Measurements from ENCODE around the gene C2CD4D.

The C2CD4D gene

GRCh38 chr1:151805066-151805820 is 34.4 kb downstream of the C2CD4D start, which contains the start of gene LINGO4:
Gene LINGO4 (minus strand): TSS chr1:151805419. CDS start chr1:151802704, 2,715 bp downstream.
- Histone ChIP-seq H3K27me3 (ENCODE audit: control insufficient read depth, insufficient read depth, low read length) (no peaks in the 10 kb centered on the region), H3K4me1 (ENCODE audit: control insufficient read depth, insufficient read depth, low read length) (no peaks in the 10 kb centered on the region), H3K4me3 (ENCODE audit: low read length) (no peak within 1 kb of the TSS), H3K9ac (ENCODE audit: low read length) (no peak within 1 kb of the TSS), H3K9me3 (ENCODE audit: control insufficient read depth, low read length) (no peaks in the 10 kb centered on the region), H3K36me3 (ENCODE audit: control insufficient read depth, insufficient read depth, low read length) (no peaks in the 10 kb centered on the region)

DNA sequence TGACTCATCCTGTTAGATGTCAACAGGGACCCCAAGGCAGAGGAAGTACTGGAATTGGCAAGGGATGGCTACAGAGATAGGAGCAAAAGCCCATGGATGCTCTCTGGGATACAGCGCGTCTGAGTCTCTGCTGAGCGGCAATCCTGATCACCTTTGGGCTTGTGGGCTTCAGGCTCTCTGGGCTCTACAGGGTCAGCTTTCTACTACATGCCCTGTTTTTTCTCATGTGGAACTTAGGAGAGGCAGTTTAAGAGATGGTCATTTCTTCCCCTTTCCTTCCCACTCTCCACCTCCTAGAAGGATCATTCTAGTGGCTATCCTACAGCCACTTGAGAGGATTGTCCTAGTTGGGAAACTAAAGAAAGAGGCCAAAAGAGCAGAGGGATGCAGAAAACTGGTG is 35.7 kb downstream of the C2CD4D start:
- Histone ChIP-seq H3K4me1 (ENCODE audit: control insufficient read depth, insufficient read depth, low read length) (no peaks in the 10 kb centered on the region), H3K4me3 (ENCODE audit: low read length) (no peak overlapping the region), H3K9me3 (ENCODE audit: control insufficient read depth, low read length) (no peaks in the 10 kb centered on the region), H3K9ac (ENCODE audit: low read length) (no peak overlapping the region), H3K36me3 (ENCODE audit: control insufficient read depth, insufficient read depth, low read length) (no peaks in the 10 kb centered on the region), H3K27me3 (ENCODE audit: control insufficient read depth, insufficient read depth, low read length) (no peaks in the 10 kb centered on the region)

DNA sequence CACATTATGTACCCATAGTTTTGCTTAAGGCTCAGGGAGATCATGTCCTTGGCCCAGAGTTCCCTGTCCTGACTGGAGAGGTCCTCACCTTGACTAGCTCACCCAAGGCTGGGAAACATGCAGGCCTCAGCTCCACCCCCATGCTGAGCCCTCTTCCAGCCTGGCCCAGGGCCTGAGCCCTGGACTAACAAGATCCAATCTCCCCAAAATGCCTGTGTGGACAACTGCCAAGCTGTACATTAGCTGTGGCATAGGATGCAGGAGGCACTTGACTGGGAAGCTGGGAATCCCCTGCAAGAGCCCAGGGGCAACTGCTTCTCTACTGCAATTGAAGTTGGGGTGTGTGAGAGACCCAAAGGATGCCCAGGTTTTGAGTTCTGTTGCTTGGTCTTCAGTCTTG is 36.5 kb downstream of the C2CD4D start:
- no peaks in the 10 kb centered on the region for H3K9me3 ChIP-seq (ENCODE audit: control insufficient read depth, low read length)
- no peak overlapping the region for H3K9ac ChIP-seq (ENCODE audit: low read length)
- no peak overlapping the region for H3K4me3 ChIP-seq (ENCODE audit: low read length)
- no peaks in the 10 kb centered on the region for H3K4me1 ChIP-seq (ENCODE audit: control insufficient read depth, insufficient read depth, low read length)
- H3K36me3 ChIP-seq (ENCODE audit: control insufficient read depth, insufficient read depth, low read length): no peaks in the 10 kb centered on the region
- H3K27me3 ChIP-seq (ENCODE audit: control insufficient read depth, insufficient read depth, low read length): no peaks in the 10 kb centered on the region

DNA sequence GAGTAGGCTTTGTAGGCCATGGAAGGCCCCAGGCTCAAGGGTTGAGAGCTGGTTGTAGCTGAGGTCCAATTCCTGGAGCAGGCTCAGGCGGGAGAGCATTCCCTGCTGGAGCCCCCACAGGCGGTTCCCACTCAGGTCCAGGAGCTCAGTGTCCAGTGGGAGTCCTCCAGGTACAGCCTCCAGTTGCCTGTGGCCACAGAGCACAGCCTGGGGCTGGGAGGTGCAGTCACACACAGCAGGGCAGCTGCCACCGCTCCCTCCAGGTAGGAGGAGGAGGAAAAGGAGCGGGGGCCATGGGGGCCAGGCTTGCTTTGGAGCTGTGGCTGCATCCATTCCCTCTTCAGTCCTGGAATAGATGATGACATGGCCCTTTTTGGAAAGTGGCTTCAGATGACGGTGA is 37.2 kb downstream of the C2CD4D start:
- H3K4me1 ChIP-seq (ENCODE audit: control insufficient read depth, insufficient read depth, low read length): no peaks in the 10 kb centered on the region
- H3K36me3 ChIP-seq (ENCODE audit: control insufficient read depth, insufficient read depth, low read length): no peaks in the 10 kb centered on the region
- no peak overlapping the region for H3K4me3 ChIP-seq (ENCODE audit: low read length)
- no peaks in the 10 kb centered on the region for H3K9me3 ChIP-seq (ENCODE audit: control insufficient read depth, low read length)
- no peaks in the 10 kb centered on the region for H3K27me3 ChIP-seq (ENCODE audit: control insufficient read depth, insufficient read depth, low read length)
- no peak overlapping the region for H3K9ac ChIP-seq (ENCODE audit: low read length)

DNA sequence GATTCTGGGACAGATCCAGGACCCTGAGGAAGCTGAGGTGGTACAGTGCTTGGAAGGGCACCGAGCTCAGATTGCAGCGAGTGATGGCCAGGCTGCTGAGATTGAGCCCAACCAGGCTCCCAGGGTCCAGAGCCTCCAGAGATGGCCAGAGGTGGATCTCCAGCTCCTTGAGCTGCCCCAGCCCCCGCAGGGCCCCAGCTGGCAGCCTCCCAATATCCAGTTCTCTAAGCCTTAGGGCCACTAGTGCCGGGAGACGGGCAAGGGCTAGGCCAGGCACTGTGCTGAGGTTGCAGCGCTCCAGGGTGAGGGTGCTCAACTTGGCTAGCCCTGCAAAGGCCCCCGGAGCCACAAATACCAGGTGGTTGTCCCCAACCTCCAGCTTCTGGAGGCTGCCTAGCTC is 37.8 kb downstream of the C2CD4D start:
- Histone ChIP-seq H3K9ac (ENCODE audit: low read length) (no peak overlapping the region), H3K27me3 (ENCODE audit: control insufficient read depth, insufficient read depth, low read length) (no peaks in the 10 kb centered on the region), H3K4me3 (ENCODE audit: low read length) (no peak overlapping the region), H3K4me1 (ENCODE audit: control insufficient read depth, insufficient read depth, low read length) (no peaks in the 10 kb centered on the region), H3K9me3 (ENCODE audit: control insufficient read depth, low read length) (no peaks in the 10 kb centered on the region), H3K36me3 (ENCODE audit: control insufficient read depth, insufficient read depth, low read length) (no peaks in the 10 kb centered on the region)

DNA sequence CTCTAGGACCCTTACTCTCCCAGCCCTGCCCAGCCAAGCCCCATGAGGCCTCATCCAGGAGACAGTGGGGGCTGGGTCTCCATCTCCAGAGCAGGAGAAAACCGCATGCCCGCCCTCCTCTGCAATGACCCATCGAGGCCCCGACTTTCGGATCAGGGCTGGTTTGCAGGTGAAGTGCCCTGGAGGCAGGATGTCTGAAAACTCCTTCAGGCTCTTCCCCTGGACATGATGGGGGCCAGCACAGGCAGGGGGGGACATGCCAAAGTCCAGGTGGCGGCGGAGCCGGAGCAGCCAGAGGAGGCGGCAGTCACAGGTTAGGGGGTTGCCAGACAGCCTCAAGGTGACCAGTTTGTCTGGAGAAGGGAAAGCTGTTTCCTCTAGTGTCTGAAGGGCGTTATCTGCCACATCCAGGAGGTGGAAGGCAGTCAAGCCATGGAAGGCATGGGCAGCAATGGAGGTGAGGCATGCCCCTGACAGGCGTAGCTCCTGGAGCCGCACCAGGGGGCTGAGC is 38.3 kb downstream of the C2CD4D start:
- Histone ChIP-seq H3K9me3 (ENCODE audit: control insufficient read depth, low read length) (no peaks in the 10 kb centered on the region), H3K36me3 (ENCODE audit: control insufficient read depth, insufficient read depth, low read length) (no peaks in the 10 kb centered on the region), H3K27me3 (ENCODE audit: control insufficient read depth, insufficient read depth, low read length) (no peaks in the 10 kb centered on the region), H3K9ac (ENCODE audit: low read length) (no peak overlapping the region), H3K4me3 (ENCODE audit: low read length) (no peak overlapping the region), H3K4me1 (ENCODE audit: control insufficient read depth, insufficient read depth, low read length) (no peaks in the 10 kb centered on the region)

GRCh38 chr1:151800830-151801229 is 38.8 kb downstream of the C2CD4D start:
- H3K9me3 ChIP-seq (ENCODE audit: control insufficient read depth, low read length): no peaks in the 10 kb centered on the region
- H3K4me1 ChIP-seq (ENCODE audit: control insufficient read depth, insufficient read depth, low read length): no peaks in the 10 kb centered on the region
- no peaks in the 10 kb centered on the region for H3K27me3 ChIP-seq (ENCODE audit: control insufficient read depth, insufficient read depth, low read length)
- no peak overlapping the region for H3K9ac ChIP-seq (ENCODE audit: low read length)
- no peaks in the 10 kb centered on the region for H3K36me3 ChIP-seq (ENCODE audit: control insufficient read depth, insufficient read depth, low read length)
- no peak overlapping the region for H3K4me3 ChIP-seq (ENCODE audit: low read length)

GRCh38 chr1:151799179-151800022 is 40.2 kb downstream of the C2CD4D start:
- Histone ChIP-seq H3K4me1 (ENCODE audit: control insufficient read depth, insufficient read depth, low read length) (no peaks in the 10 kb centered on the region), H3K9ac (ENCODE audit: low read length) (no peak overlapping the region), H3K9me3 (ENCODE audit: control insufficient read depth, low read length) (no peaks in the 10 kb centered on the region), H3K27me3 (ENCODE audit: control insufficient read depth, insufficient read depth, low read length) (no peaks in the 10 kb centered on the region), H3K36me3 (ENCODE audit: control insufficient read depth, insufficient read depth, low read length) (no peaks in the 10 kb centered on the region), H3K4me3 (ENCODE audit: low read length) (no peak overlapping the region)

DNA sequence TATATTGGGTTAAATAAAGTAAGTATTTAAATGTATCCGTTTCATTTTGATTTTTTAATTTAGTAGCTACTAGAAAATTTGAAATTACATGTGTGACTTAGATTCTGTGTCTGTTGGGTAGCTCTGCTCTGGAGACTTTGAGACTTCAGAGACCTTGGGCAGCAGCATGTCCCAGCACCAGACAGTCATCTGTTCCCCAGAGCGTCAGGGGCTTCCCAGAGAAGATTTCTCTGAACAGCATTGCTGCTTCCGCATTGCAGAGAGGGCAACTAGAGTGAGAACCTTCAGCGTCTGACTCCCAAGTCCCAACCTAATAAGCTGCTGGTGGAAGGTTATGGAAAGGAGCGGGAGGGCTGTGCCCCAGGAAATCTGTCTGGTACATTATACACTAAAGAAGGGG is 41.0 kb downstream of the C2CD4D start:
- Histone ChIP-seq H3K9me3 (ENCODE audit: control insufficient read depth, low read length) (no peaks in the 10 kb centered on the region), H3K4me1 (ENCODE audit: control insufficient read depth, insufficient read depth, low read length) (no peaks in the 10 kb centered on the region), H3K4me3 (ENCODE audit: low read length) (no peak overlapping the region), H3K9ac (ENCODE audit: low read length) (no peak overlapping the region), H3K27me3 (ENCODE audit: control insufficient read depth, insufficient read depth, low read length) (no peaks in the 10 kb centered on the region), H3K36me3 (ENCODE audit: control insufficient read depth, insufficient read depth, low read length) (no peaks in the 10 kb centered on the region)

DNA sequence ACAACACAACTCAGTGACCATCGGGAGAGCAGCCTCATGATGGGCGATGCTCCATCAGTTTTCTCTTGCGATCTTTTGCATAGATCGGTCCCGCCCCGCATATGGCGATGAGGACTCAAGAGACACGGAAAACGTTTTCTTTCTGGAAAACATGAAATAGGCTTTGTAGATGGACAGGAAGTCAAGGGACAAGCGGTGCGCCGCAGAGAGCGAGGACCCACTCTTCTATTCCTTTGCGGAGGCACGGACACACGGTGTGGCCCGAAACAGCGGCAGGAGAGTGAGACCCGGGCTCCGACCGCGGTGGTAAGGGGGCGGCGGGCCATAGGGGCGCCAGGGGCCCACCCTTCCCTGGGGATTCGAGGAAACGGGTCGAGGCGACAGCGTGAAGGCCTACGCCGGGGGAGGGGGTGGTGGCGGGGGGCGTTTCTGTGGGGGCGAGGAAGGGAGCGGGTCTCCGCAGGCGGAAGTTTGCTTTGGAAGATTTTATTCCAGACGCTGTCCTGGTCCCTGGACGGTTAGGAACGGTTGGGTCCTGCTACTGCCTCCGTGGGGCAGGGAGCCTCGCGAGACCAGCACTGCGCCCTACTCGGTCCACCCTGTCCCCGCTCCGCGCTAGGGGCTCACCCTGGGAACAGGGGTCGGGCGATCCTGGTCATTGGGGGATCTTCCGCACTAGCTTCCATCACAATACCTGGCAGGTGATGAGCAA is 48.5 kb downstream of the C2CD4D start:
- no peaks in the 10 kb centered on the region for H3K27me3 ChIP-seq (ENCODE audit: control insufficient read depth, insufficient read depth, low read length)
- H3K4me1 ChIP-seq (ENCODE audit: control insufficient read depth, insufficient read depth, low read length): no peaks in the 10 kb centered on the region
- no peaks in the 10 kb centered on the region for H3K9me3 ChIP-seq (ENCODE audit: control insufficient read depth, low read length)
- H3K9ac ChIP-seq (ENCODE audit: low read length): peak overlapping the region; percentile 65
- H3K36me3 ChIP-seq (ENCODE audit: control insufficient read depth, insufficient read depth, low read length): no peaks in the 10 kb centered on the region
- H3K4me3 ChIP-seq (ENCODE audit: low read length): peak overlapping the region; percentile 81

DNA sequence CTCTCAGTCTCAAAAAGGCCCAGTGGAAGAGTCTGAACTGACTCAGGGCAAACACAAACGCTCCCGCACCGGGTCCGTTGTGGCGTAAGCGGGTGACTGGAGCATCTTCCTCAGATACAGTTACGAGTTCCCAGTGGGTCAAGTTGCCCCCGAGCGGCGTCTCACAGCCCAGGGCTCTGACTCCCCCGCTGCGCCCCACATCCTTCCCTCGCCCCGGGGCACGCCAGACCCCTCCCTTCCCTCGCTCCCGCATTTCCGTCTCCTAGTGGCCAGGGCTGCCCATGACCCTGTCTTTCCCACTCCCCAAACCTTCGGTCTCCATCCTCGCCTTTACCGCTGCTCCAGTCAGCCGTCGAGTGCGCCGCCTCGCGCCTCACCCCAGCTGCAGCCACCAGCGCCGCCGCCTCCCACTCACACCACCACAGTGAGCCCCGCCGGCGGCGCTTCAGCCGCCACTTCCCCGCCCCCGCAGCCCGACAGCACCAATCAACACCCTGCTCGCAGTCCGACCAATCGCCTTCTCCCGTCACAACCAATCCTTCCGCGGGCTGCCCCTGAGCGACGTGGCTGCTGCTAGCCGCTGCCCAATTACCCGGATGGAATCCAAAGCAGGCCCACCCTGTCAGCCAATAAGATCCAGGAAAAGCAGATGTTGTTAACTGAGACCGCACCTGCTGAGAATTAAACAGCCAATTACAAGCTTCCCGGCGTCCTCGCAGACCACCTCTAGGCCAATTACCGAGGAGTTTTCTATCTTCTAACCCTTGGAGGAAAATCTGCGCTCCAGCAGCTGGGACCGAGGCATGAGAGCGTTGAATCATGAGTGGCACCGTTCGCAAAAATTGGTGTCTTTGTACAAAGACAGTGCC is 49.3 kb downstream of the C2CD4D start, which contains the start of gene TDRKH:
TDRKH (minus strand) TSS at position 430 of the 869 bp plus-strand sequence. CDS start 7,478 bp downstream, outside the sequence.
- Histone ChIP-seq H3K27me3 (ENCODE audit: control insufficient read depth, insufficient read depth, low read length) (no peaks in the 10 kb centered on the region), H3K4me1 (ENCODE audit: control insufficient read depth, insufficient read depth, low read length) (no peaks in the 10 kb centered on the region), H3K9ac (ENCODE audit: low read length) (peak within 1 kb of the TSS; percentile 65), H3K36me3 (ENCODE audit: control insufficient read depth, insufficient read depth, low read length) (no peaks in the 10 kb centered on the region), H3K9me3 (ENCODE audit: control insufficient read depth, low read length) (no peaks in the 10 kb centered on the region), H3K4me3 (ENCODE audit: low read length) (peak within 1 kb of the TSS; percentile 81)
